Sigmoid colon (tissue), 7 donors: Measurements from ENCODE around the gene MMADHC. TPM values are rescaled to one million over a fixed set of nuclear protein-coding genes. Genes with fewer than 3 reads are reported as not detected.

Source experiments
- DNase-seq: peaks from one replicate; pipeline ENCODE4 v3.0.0-alpha.2; 2019
- H3K27ac ChIP-seq, 4 donors: fragments of 200-600 bp; sonication (generic); one replicate each; pipeline ENCODE4 v1.5.1; 2016 to 2019; ENCODE audit warnings: mild to moderate bottlenecking in 1 of 4
- H3K27me3 ChIP-seq, 3 donors: fragments of 200-600 bp; sonication (generic); one replicate each; pipeline ENCODE4 v1.5.1; 2019; ENCODE audit warnings: mild to moderate bottlenecking in 1 of 3
- H3K36me3 ChIP-seq, 4 donors: fragments of 200-600 bp; sonication (generic); one replicate each; pipeline ENCODE4 v1.5.1; 2016 to 2019
- H3K4me1 ChIP-seq, 4 donors: fragments of 200-600 bp; sonication (generic); one replicate each; pipeline ENCODE4 v1.5.1; 2017 to 2019
- H3K4me3 ChIP-seq, 4 donors: fragments of 200-600 bp; sonication (generic); one replicate each; pipeline ENCODE4 v1.5.1; 2017 to 2019; ENCODE audit warnings: mild to moderate bottlenecking in 2 of 4, moderate library complexity in 1 of 4
- H3K9me3 ChIP-seq, 4 donors: fragments of 200-600 bp in 3 of 4; sonication (generic) in 3 of 4; one replicate each; pipeline versions ENCODE4 v1.5.1 to v1.6.1; 2013 to 2019
- CTCF ChIP-seq, 4 experiments: fragments of 450-650 bp in 3 of 4; fragments of 200-600 bp in 1 of 4; IDR thresholded peaks; one replicate each; pipeline ENCODE4 v1.5.1; 2016 to 2019; ENCODE audit warnings: antibody characterized with exemption in 4 of 4, mild to moderate bottlenecking in 3 of 4, moderate library complexity in 2 of 4
- EP300 ChIP-seq, 4 donors: sonication (generic); formaldehyde crosslinking; IDR thresholded peaks; one replicate each; pipeline ENCODE4 v1.6.1; 2017; ENCODE audit warnings: antibody characterized with exemption in 4 of 4
- POLR2A ChIP-seq, 2 donors: fragments of 450-650 bp; IDR thresholded peaks; one replicate each; pipeline ENCODE4 v1.6.1; 2016; ENCODE audit warnings: antibody characterized with exemption in 2 of 2, mild to moderate bottlenecking in 2 of 2, moderate library complexity in 2 of 2
- POLR2AphosphoS5 ChIP-seq, 4 donors: sonication (generic); formaldehyde crosslinking; IDR thresholded peaks; one replicate each; pipeline ENCODE4 v1.6.1; 2017; ENCODE audit warnings: antibody characterized with exemption in 4 of 4
- WGBS, 2 donors: extraction: QIAGEN DNeasy Blood & Tissue Kit; methylation state at CpG; one replicate each; pipeline ENCODE4 v1.1.7; 2013; 5-methylcytosine and 5-hydroxymethylcytosine counted together
- intact Hi-C: fragments of 100-400 bp; cut with DNase I; formaldehyde crosslinking; loops from one replicate; pipeline ENCODE4 v1.15.1; 2023
- polyA plus RNA-seq, 3 donors: library from polyadenylated mRNA; stranded (reverse); fragments of 200-250 nt; gene quantifications; one replicate each; pipeline ENCODE4 v1.2.3, GENCODE V29; 2013
- total RNA-seq, 4 donors: library from RNA; depleted of rRNA; stranded (reverse); fragments of >200 nt; gene quantifications; one replicate each; pipeline ENCODE4 v1.1.0, GENCODE V29; 2016
- donor health status: healthy with polysubstance abuse.
- donor health status: Bipolar disorder and iron deficiency.
- donor health status: healthy.

The MMADHC gene
- total and polyA plus RNA-seq, 7 donors: 71.6 to 175 (median 127) TPM

DNA sequence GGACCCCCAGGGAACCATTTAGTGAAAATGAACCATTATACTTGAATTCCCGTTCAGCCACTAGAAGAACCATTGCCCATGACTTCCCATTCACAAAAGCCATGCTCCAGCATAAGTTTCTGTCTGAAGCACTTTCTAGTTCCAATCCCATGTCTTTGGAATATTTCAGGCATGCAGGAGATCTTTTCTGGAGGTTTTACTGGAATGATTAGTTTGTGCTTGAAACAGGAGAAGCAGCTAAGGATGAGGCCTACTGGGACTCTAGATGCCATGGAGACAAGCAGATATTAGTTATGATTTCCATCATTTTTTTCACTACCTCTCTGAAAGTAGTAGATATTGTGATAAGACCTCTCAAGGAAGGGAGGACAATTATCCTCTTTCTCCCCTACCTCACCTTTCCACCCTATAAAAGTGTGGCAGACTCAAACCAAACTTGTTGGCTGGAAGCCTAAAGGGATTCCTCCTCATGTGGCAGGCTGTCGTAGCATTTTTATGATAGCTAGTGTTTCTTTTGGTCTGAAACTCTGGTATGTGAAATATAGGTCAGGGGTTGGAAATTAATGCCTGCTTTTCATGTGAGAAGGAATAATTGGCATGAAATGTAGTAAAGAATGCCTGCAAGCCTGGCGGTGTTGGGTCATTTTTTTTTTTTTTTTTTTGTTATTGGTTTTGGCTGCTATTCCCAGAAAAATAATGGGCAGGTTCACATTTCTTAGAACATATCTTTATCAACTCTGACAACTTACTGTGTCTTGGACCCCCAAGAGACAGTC, 29.3 kb upstream of the MMADHC start:
- Histone ChIP-seq H3K4me3 (no peak overlapping the region), H3K9me3 (no peaks in the 10 kb centered on the region), H3K36me3 (no peaks in the 10 kb centered on the region), H3K4me1 (peaks cover 0 to 8% (median 6%) of the 10 kb centered on the region in 4 donors), H3K27me3 (no peaks in the 10 kb centered on the region), H3K27ac (no peak overlapping the region)
- 80 to 85% methylated on average over 3 of the region's 3 CpGs for WGBS, 2 donors
- intact Hi-C loops: no loop called here
- DNase-seq: no peak
- TF ChIP-seq POLR2AphosphoS5 (IDR thresholded peaks at IDR 0.05): no peak
- no peak for TF ChIP-seq CTCF (IDR thresholded peaks at IDR 0.05)
- TF ChIP-seq EP300 (IDR thresholded peaks at IDR 0.05): no peak
- no peak for TF ChIP-seq POLR2A (IDR thresholded peaks at IDR 0.05)

DNA sequence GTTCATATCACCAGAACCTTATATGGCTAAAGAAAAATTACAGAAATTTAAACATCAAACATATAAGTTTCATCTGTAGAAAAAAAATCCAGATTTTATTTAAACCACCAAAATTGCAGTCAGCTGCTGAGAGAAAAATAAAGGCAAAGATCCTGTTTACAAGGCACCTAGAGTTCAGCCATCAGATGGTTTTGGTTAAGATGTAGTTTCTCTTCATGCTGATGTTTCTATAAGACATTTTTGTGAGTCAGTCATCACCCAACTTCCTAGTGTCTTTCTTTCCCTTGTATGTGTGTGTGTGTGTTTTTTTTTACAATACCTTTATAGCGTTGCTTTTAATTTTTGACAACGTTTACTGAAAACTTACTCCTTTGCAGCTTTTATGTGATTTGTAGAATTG, 26.1 kb upstream of the MMADHC start:
- 79 to 91% methylated on average over 2 of the region's 2 CpGs for WGBS, 2 donors
- H3K4me3 ChIP-seq: no peak overlapping the region
- DNase-seq: no peak
- H3K4me1 ChIP-seq: peaks cover 0 to 10% (median 7%) of the 10 kb centered on the region in 4 donors
- H3K36me3 ChIP-seq: no peaks in the 10 kb centered on the region
- no peaks in the 10 kb centered on the region for H3K9me3 ChIP-seq
- H3K27me3 ChIP-seq: no peaks in the 10 kb centered on the region
- intact Hi-C loops: no loop called here
- no peak for TF ChIP-seq CTCF (IDR thresholded peaks at IDR 0.05)
- no peak for TF ChIP-seq POLR2A (IDR thresholded peaks at IDR 0.05)
- TF ChIP-seq EP300 (IDR thresholded peaks at IDR 0.05): no peak
- no peak for TF ChIP-seq POLR2AphosphoS5 (IDR thresholded peaks at IDR 0.05)
- H3K27ac ChIP-seq: no peak overlapping the region

- intact Hi-C loops: no loop called here
- no peaks in the 10 kb centered on the region for H3K9me3 ChIP-seq
- 87 to 98% methylated on average over 1 of the region's 1 CpG for WGBS, 2 donors
Observed at GRCh38 chr2:149612122-149612521, 24.5 kb upstream of the MMADHC start.

GRCh38 chr2:149611100-149611820, 23.7 kb upstream of the MMADHC start:
- DNase-seq: no peak
- H3K4me3 ChIP-seq: no peak overlapping the region
- H3K4me1 ChIP-seq: peaks cover 0 to 10% (median 7%) of the 10 kb centered on the region in 4 donors
- no peaks in the 10 kb centered on the region for H3K27me3 ChIP-seq
- intact Hi-C loops: no loop called here
- H3K36me3 ChIP-seq: no peaks in the 10 kb centered on the region
- no peak overlapping the region for H3K27ac ChIP-seq
- WGBS, 2 donors: 75 to 80% methylated on average over 7 of the region's 7 CpGs
- no peak for TF ChIP-seq CTCF (IDR thresholded peaks at IDR 0.05)
- no peak for TF ChIP-seq POLR2A (IDR thresholded peaks at IDR 0.05)
- no peak for TF ChIP-seq POLR2AphosphoS5 (IDR thresholded peaks at IDR 0.05)
- TF ChIP-seq EP300 (IDR thresholded peaks at IDR 0.05): no peak
- H3K9me3 ChIP-seq: no peaks in the 10 kb centered on the region

More at GRCh38 chr2:149612122-149612521, 24.5 kb upstream of the MMADHC start:
- no peaks in the 10 kb centered on the region for H3K27me3 ChIP-seq
- peaks cover 0 to 10% (median 7%) of the 10 kb centered on the region in 4 donors for H3K4me1 ChIP-seq
- H3K36me3 ChIP-seq: no peaks in the 10 kb centered on the region
- no peak for TF ChIP-seq POLR2A (IDR thresholded peaks at IDR 0.05)
- TF ChIP-seq POLR2AphosphoS5 (IDR thresholded peaks at IDR 0.05): no peak
- no peak for TF ChIP-seq CTCF (IDR thresholded peaks at IDR 0.05)
- TF ChIP-seq EP300 (IDR thresholded peaks at IDR 0.05): no peak
- no peak for DNase-seq
- H3K4me3 ChIP-seq: no peak overlapping the region
- no peak overlapping the region for H3K27ac ChIP-seq
